SK-N-MC (cell line): ENCODE data around the gene GPANK1.

ENCODE experiments used
- EZH2 ChIP-seq: fragments of 200-600 bp; sonication (generic); IDR thresholded peaks from one replicate; pipeline ENCODE4 v1.6.1; 2017; ENCODE audit warnings: antibody characterized with exemption
- FOXP2 ChIP-seq: optimal IDR thresholded peaks from 2 replicates; pipeline ENCODE3; 2011; ENCODE audit warnings: mild to moderate bottlenecking, moderate library complexity; ENCODE audit not compliant: insufficient read depth; ENCODE audit errors: extremely low read length, control extremely low read depth
- POLR2AphosphoS5 ChIP-seq: IDR thresholded peaks from 2 replicates; pipeline ENCODE4 v1.6.1; 2012; ENCODE audit warnings: mild to moderate bottlenecking, low read depth, low read length, borderline replicate concordance

GRCh38 chr6:31655349-31656237 is 9.2 kb downstream of the GPANK1 start, which contains the start of gene APOM:
- TF ChIP-seq POLR2AphosphoS5: no peak
- TF ChIP-seq EZH2: no peak
- no peak for TF ChIP-seq FOXP2
